HG02970 (cell line): ENCODE measurements around the gene CBX1.
A peak's percentile ranks its signal among the peaks of the same experiment; 100 is the strongest.
"Not testable (repeated sequence)": the region's sequence is repeated elsewhere in the genome, so short reads cannot be mapped to it uniquely, and the experiment has no call there.

Experiments used
- ATAC-seq: cut with Tn5 transposase; IDR thresholded peaks from one replicate; pipeline ENCODE4 v1.9.1; 2021; ENCODE audit warnings: mild to moderate bottlenecking, moderate library complexity, moderate number of reproducible peaks; ENCODE audit not compliant: unreplicated experiment, low FRiP score

CBX1 gene

GRCh38 chr17:48053758-48054237 lies 47.5 kb downstream of the CBX1 start:
- no peak for ATAC-seq

GRCh38 chr17:48052956-48053757 lies 48.1 kb downstream of the CBX1 start:
- no peak for ATAC-seq

GRCh38 chr17:48051706-48052486 lies 49.4 kb downstream of the CBX1 start:
- ATAC-seq: no peak

- no peak for ATAC-seq
Observed at GRCh38 chr17:48051283-48051682, 50.0 kb downstream of the CBX1 start.

GRCh38 chr17:48048384-48049126 lies 52.7 kb downstream of the CBX1 start:
- ATAC-seq: peak; percentile 40

- ATAC-seq: peak; percentile 87
Observed at GRCh38 chr17:48047741-48048383, 53.4 kb downstream of the CBX1 start, which contains the start of gene NFE2L1. TSS of gene NFE2L1 (plus strand) at chr17:48048359. CDS start at chr17:48051119, 2,760 bp downstream.

GRCh38 chr17:48047113-48047740 lies 54.1 kb downstream of the CBX1 start:
- ATAC-seq: no peak

- ATAC-seq: no peak
Observed at GRCh38 chr17:48046296-48046695, 55.0 kb downstream of the CBX1 start.

- ATAC-seq: no peak
Observed at GRCh38 chr17:48045316-48046001, 55.8 kb downstream of the CBX1 start.

GRCh38 chr17:48044851-48045250 lies 56.4 kb downstream of the CBX1 start:
- ATAC-seq: no peak

- no peak for ATAC-seq
Observed at GRCh38 chr17:48043176-48043575, 58.1 kb downstream of the CBX1 start.

GRCh38 chr17:48038687-48039086 lies 62.6 kb downstream of the CBX1 start:
- no peak for ATAC-seq

- no peak for ATAC-seq
Observed at GRCh38 chr17:48037838-48038323, 63.4 kb downstream of the CBX1 start.

GRCh38 chr17:48037036-48037837 lies 64.0 kb downstream of the CBX1 start, which contains the start of gene COPZ2:
TSS of gene COPZ2 (minus strand) at chr17:48037797. CDS start at chr17:48037777, 20 bp downstream.
- ATAC-seq: no peak

GRCh38 chr17:48036693-48037035 lies 64.6 kb downstream of the CBX1 start:
- ATAC-seq: no peak

- ATAC-seq: not testable (repeated sequence)
Observed at GRCh38 chr17:48034734-48035133, 66.5 kb downstream of the CBX1 start.

GRCh38 chr17:48031966-48032365 lies 69.3 kb downstream of the CBX1 start:
- no peak for ATAC-seq

- ATAC-seq: no peak
Observed at GRCh38 chr17:48030531-48030930, 70.7 kb downstream of the CBX1 start.
